Esophagus muscularis mucosa (tissue), 4 donors: ENCODE results near the gene KCNN4. TPM values are rescaled to one million over a fixed set of nuclear protein-coding genes. Genes with fewer than 3 reads are reported as not detected.

ENCODE experiments used
- DNase-seq: peaks from one replicate; pipeline ENCODE4 v3.0.0-alpha.2; 2017; ENCODE audit errors: extremely low spot score
- H3K27ac ChIP-seq, 4 donors: fragments of 200-600 bp; sonication (generic); replicated peaks in 1 of 4; 1 replicate in 3 of 4; 2 replicates in 1 of 4; pipeline ENCODE4 v1.5.1; 2016 to 2019; ENCODE audit warnings: mild to moderate bottlenecking in 1 of 4
- H3K27me3 ChIP-seq, 4 donors: fragments of 200-600 bp; sonication (generic); one replicate each; pipeline versions ENCODE4 v1.5.1 to v1.6.0; 2016 to 2019
- H3K36me3 ChIP-seq, 4 donors: fragments of 200-600 bp; sonication (generic); one replicate each; pipeline ENCODE4 v1.5.1; 2016 to 2019
- H3K4me1 ChIP-seq, 4 donors: fragments of 200-600 bp; sonication (generic); one replicate each; pipeline ENCODE4 v1.5.1; 2016 to 2019
- H3K4me3 ChIP-seq, 4 donors: fragments of 200-600 bp; sonication (generic); 1 replicate in 2 of 4; 2 replicates in 2 of 4; pipeline ENCODE4 v1.5.1; 2016 to 2019; ENCODE audit warnings: mild to moderate bottlenecking in 4 of 4, moderate library complexity in 1 of 4
- H3K9me3 ChIP-seq, 4 donors: fragments of 200-600 bp; sonication (generic); 1 replicate in 3 of 4; 2 replicates in 1 of 4; pipeline ENCODE4 v1.5.1; 2016 to 2019
- CTCF ChIP-seq, 3 experiments: fragments of 200-600 bp in 2 of 3; fragments of 450-650 bp in 1 of 3; sonication (generic) in 2 of 3; IDR thresholded peaks; one replicate each; pipeline ENCODE4 v1.5.1; 2017 to 2019; ENCODE audit warnings: antibody characterized with exemption in 3 of 3, mild to moderate bottlenecking in 2 of 3, moderate library complexity in 1 of 3
- EP300 ChIP-seq: sonication (generic); formaldehyde crosslinking; IDR thresholded peaks from one replicate; pipeline ENCODE4 v1.6.1; 2017; ENCODE audit warnings: antibody characterized with exemption
- POLR2A ChIP-seq: fragments of 450-650 bp; IDR thresholded peaks from one replicate; pipeline ENCODE4 v1.6.1; 2017; ENCODE audit warnings: antibody characterized with exemption, moderate library complexity, mild to moderate bottlenecking, low read depth
- POLR2AphosphoS5 ChIP-seq, 2 donors: sonication (generic); formaldehyde crosslinking; IDR thresholded peaks; one replicate each; pipeline ENCODE4 v1.6.1; 2017; ENCODE audit warnings: antibody characterized with exemption in 2 of 2
- WGBS: methylation state at CpG from one replicate; pipeline ENCODE4 v1.1.5; 2018; 5-methylcytosine and 5-hydroxymethylcytosine counted together
- intact Hi-C: fragments of 100-400 bp; cut with DNase I; formaldehyde crosslinking; loops from one replicate; pipeline ENCODE4 v1.15.1; 2023
- total RNA-seq, 4 donors: library from RNA; depleted of rRNA; stranded (reverse); fragments of >200 nt; gene quantifications; one replicate each; pipeline versions ENCODE4 v1.1.0 to v1.2.1, GENCODE V29; 2016

The KCNN4 gene
- total RNA-seq, 4 donors from 2014 or later, result 1.7 to 6.7 (median 1.9) TPM

GRCh38 chr19:43786665-43787064, 5.9 kb upstream of the KCNN4 start:
- intact Hi-C loops, result no loop called here
- WGBS, result 50% methylated on average over 1 of the region's 1 CpG
- Histone ChIP-seq H3K36me3 (no peaks in the 10 kb centered on the region), H3K4me1 (peaks cover 8 to 14% (median 11%) of the 10 kb centered on the region in 4 donors), H3K27ac (no peak overlapping the region), H3K9me3 (no peaks in the 10 kb centered on the region), H3K4me3 (no peak overlapping the region), H3K27me3 (peaks cover 0 to 47% (median 0%) of the 10 kb centered on the region in 4 donors)
- TF ChIP-seq POLR2AphosphoS5 (IDR thresholded peaks at IDR 0.05), result no peak
- TF ChIP-seq POLR2A, result no peak
- TF ChIP-seq CTCF (IDR thresholded peaks at IDR 0.05), result no peak
- no peak for DNase-seq

- DNase-seq, result no peak
- Histone ChIP-seq H3K36me3 (no peaks in the 10 kb centered on the region), H3K27me3 (peaks cover 0 to 52% (median 0%) of the 10 kb centered on the region in 4 donors), H3K27ac (peak overlapping the region in 2 of 4 donors; percentile 34 to 54), H3K4me1 (peaks cover 8 to 19% (median 15%) of the 10 kb centered on the region in 4 donors), H3K9me3 (no peaks in the 10 kb centered on the region), H3K4me3 (peak overlapping the region in 2 of 4 donors; percentile 2 to 35)
- 21% methylated on average over 10 of the region's 10 CpGs for WGBS
- TF ChIP-seq POLR2AphosphoS5 (IDR thresholded peaks at IDR 0.05), result peak in 1 of 2 donors; percentile 49
- no peak for TF ChIP-seq POLR2A
- TF ChIP-seq CTCF (IDR thresholded peaks at IDR 0.05), result peak; percentile 92 to 98 (median 94)
- TF ChIP-seq EP300, result no peak
- intact Hi-C loops, result loop anchor here (1.0 kb wide), 1 partner anchor 40 kb away; no protein-coding TSS in a partner anchor
Observed at GRCh38 chr19:43784981-43785808, 4.4 kb upstream of the KCNN4 start.

- Histone ChIP-seq H3K4me3 (no peak overlapping the region), H3K27ac (peak overlapping the region in 2 of 4 donors; percentile 34 to 54), H3K9me3 (no peaks in the 10 kb centered on the region), H3K27me3 (peaks cover 0 to 60% (median 0%) of the 10 kb centered on the region in 4 donors), H3K4me1 (peaks cover 8 to 27% (median 17%) of the 10 kb centered on the region in 4 donors), H3K36me3 (no peaks in the 10 kb centered on the region)
- TF ChIP-seq EP300 (no peak), POLR2AphosphoS5 (IDR thresholded peaks at IDR 0.05) (no peak), POLR2A (no peak), CTCF (IDR thresholded peaks at IDR 0.05) (no peak)
- no peak for DNase-seq
- WGBS, result 57% methylated on average over 4 of the region's 4 CpGs
- intact Hi-C loops, result no loop called here
Observed at GRCh38 chr19:43784241-43784980, 3.6 kb upstream of the KCNN4 start.

- peaks cover 8 to 34% (median 22%) of the 10 kb centered on the region in 4 donors for H3K4me1 ChIP-seq
- H3K9me3 ChIP-seq, result no peaks in the 10 kb centered on the region
- DNase-seq, result no peak
- H3K27me3 ChIP-seq, result peaks cover 0 to 60% (median 0%) of the 10 kb centered on the region in 4 donors
- H3K4me3 ChIP-seq, result no peak overlapping the region
- H3K27ac ChIP-seq, result no peak overlapping the region
- intact Hi-C loops, result no loop called here
- WGBS, result 96% methylated on average over 8 of the region's 8 CpGs
- no peaks in the 10 kb centered on the region for H3K36me3 ChIP-seq
- TF ChIP-seq POLR2A, result no peak
- no peak for TF ChIP-seq POLR2AphosphoS5 (IDR thresholded peaks at IDR 0.05)
- no peak for TF ChIP-seq CTCF (IDR thresholded peaks at IDR 0.05)
Observed at GRCh38 chr19:43783636-43784035, 2.9 kb upstream of the KCNN4 start.
